Liver (tissue), 9 donors: ENCODE measurements around the gene CHMP4A. TPM values are rescaled to one million over a fixed set of nuclear protein-coding genes. Genes with fewer than 3 reads are reported as not detected.
"Not testable (repeated sequence)": the region's sequence is repeated elsewhere in the genome, so short reads cannot be mapped to it uniquely, and the experiment has no call there.

Experiments used
- DNase-seq: peaks from one replicate; pipeline ENCODE4 v3.0.0-alpha.2; 2017; ENCODE audit warnings: low spot score
- H3K27ac ChIP-seq, 2 donors: one replicate each; pipeline ENCODE4 v1.7.0; 2013; ENCODE audit warnings: inconsistent platforms in 2 of 2, low read length in 2 of 2, control low read depth in 1 of 2, low read depth in 1 of 2, mild to moderate bottlenecking in 1 of 2
- H3K27me3 ChIP-seq, 4 donors: one replicate each; pipeline versions ENCODE4 v1.6.1 to v1.7.0; 2013; ENCODE audit warnings: low read length in 3 of 4, inconsistent platforms in 1 of 4, mild to moderate bottlenecking in 1 of 4, moderate library complexity in 1 of 4; ENCODE audit not compliant: control insufficient read depth in 4 of 4, insufficient read depth in 4 of 4
- H3K36me3 ChIP-seq, 4 donors: one replicate each; pipeline versions ENCODE4 v1.6.1 to v1.7.0; 2013; ENCODE audit warnings: low read length in 3 of 4, mild to moderate bottlenecking in 3 of 4, low read depth in 1 of 4, moderate library complexity in 1 of 4; ENCODE audit not compliant: control insufficient read depth in 4 of 4, insufficient read depth in 3 of 4
- H3K4me1 ChIP-seq, 4 donors: one replicate each; pipeline versions ENCODE4 v1.6.1 to v1.7.0; 2013; ENCODE audit warnings: low read length in 3 of 4, mild to moderate bottlenecking in 3 of 4, moderate library complexity in 1 of 4; ENCODE audit not compliant: control insufficient read depth in 4 of 4, insufficient read depth in 4 of 4
- H3K4me3 ChIP-seq, 3 donors: one replicate each; pipeline versions ENCODE4 v1.6.1 to v1.7.0; 2013; ENCODE audit warnings: low read length in 3 of 3, control low read depth in 1 of 3, low read depth in 1 of 3, mild to moderate bottlenecking in 1 of 3
- H3K9ac ChIP-seq, 2 donors: one replicate each; pipeline ENCODE4 v1.7.0; 2013; ENCODE audit warnings: low read length in 2 of 2, mild to moderate bottlenecking in 2 of 2, moderate library complexity in 2 of 2, control low read depth in 1 of 2, low read depth in 1 of 2
- H3K9me3 ChIP-seq, 4 donors: one replicate each; pipeline versions ENCODE4 v1.6.1 to v1.7.0; 2013; ENCODE audit warnings: low read length in 3 of 4; ENCODE audit not compliant: control insufficient read depth in 4 of 4
- EGR1 ChIP-seq, 2 donors: IDR thresholded peaks; 2 replicates each; pipeline ENCODE4 v1.6.1; 2016 to 2018; ENCODE audit warnings: antibody characterized with exemption in 2 of 2, low read depth in 2 of 2
- FOXA1 ChIP-seq: IDR thresholded peaks from 2 replicates; pipeline ENCODE4 v1.6.1; 2016; ENCODE audit warnings: antibody characterized with exemption
- FOXA2 ChIP-seq: IDR thresholded peaks from 2 replicates; pipeline ENCODE4 v1.6.1; 2016; ENCODE audit warnings: antibody characterized with exemption
- HNF4A ChIP-seq, 2 donors: conservative IDR thresholded peaks; 2 replicates each; pipeline ENCODE4 v1.6.1; 2016; ENCODE audit warnings: antibody characterized with exemption in 2 of 2, mild to moderate bottlenecking in 2 of 2
- JUND ChIP-seq, 2 donors: IDR thresholded peaks; 2 replicates each; pipeline ENCODE4 v1.6.1; 2016; ENCODE audit warnings: antibody characterized with exemption in 2 of 2
- NR2F2 ChIP-seq: IDR thresholded peaks from 2 replicates; pipeline ENCODE4 v1.6.1; 2016; ENCODE audit warnings: antibody characterized with exemption
- RAD21 ChIP-seq, 2 donors: IDR thresholded peaks; 2 replicates each; pipeline ENCODE4 v1.6.1; 2016; ENCODE audit warnings: antibody characterized with exemption in 2 of 2, mild to moderate bottlenecking in 2 of 2
- RXRA ChIP-seq, 2 donors: IDR thresholded peaks; 2 replicates each; pipeline ENCODE4 v1.6.1; 2017 to 2018; ENCODE audit warnings: antibody characterized with exemption in 2 of 2, mild to moderate bottlenecking in 1 of 2
- WGBS: extraction: QIAGEN DNeasy Blood & Tissue Kit; methylation state at CpG from one replicate; pipeline ENCODE4 v1.1.7; 2013; 5-methylcytosine and 5-hydroxymethylcytosine counted together
- polyA plus RNA-seq, 2 donors: library from polyadenylated mRNA; stranded (reverse) in 1 of 2; unstranded in 1 of 2; fragments of 200-250 nt in 1 of 2; fragments of >200 nt in 1 of 2; fragmentation: Nextera tagmentation in 1 of 2; extraction: Ambion mirVana in 1 of 2; gene quantifications; one replicate each; pipeline versions ENCODE4 v1.2.1 to v1.2.3, GENCODE V29; 2013 to 2015
- total RNA-seq, 2 donors: library from RNA; depleted of rRNA; stranded (reverse); fragments of >200 nt; gene quantifications; one replicate each; pipeline ENCODE4 v1.2.3, GENCODE V29; 2014
- TF ChIP-seq, protein P1 (sequence below): IDR thresholded peaks from 2 replicates; pipeline ENCODE4 v1.6.1; 2016; ENCODE audit warnings: antibody characterized with exemption
- TF ChIP-seq, protein P2 (sequence below): fragments of 150-350 bp; IDR thresholded peaks from 2 replicates; pipeline ENCODE4 v1.5.1; 2017; ENCODE audit warnings: improper control_type of control experiment, low read depth, low read length; ENCODE audit not compliant: missing input control
- TF ChIP-seq, protein P3 (sequence below): IDR thresholded peaks from 2 replicates; pipeline ENCODE4 v1.6.1; 2016; ENCODE audit warnings: antibody characterized with exemption, mild to moderate bottlenecking
- donor health status: healthy.
- donor health status: healthy.
- donor health status: healthy.
- donor health status: healthy.
- donor health status: healthy.

Gene CHMP4A
- total and polyA plus RNA-seq, 4 donors: 14.6 to 38.7 (median 28.0) TPM

DNA sequence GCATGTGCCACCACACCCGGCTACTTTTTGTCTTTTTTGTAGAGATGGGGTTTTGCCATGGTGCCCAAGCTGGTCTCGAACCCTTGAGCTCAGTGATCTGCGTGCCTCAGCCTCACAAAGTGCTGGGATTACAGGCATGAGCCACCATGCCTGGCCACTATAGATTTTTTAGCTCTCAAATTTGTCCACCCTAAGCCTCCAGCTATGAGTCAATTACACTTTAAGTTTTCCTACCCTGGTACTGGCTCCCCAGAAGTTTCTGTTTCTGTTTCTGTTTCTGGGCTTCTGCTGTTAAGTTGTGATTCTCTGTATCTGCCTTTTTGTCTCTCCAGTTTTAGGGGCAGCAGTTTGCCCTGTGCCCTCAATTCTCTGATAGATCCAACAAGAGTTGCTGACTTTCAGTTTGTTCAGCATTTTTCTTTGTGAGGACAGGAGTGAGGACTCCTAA, 33.5 kb upstream of the CHMP4A start:
- H3K27me3 ChIP-seq: no peaks in the 10 kb centered on the region
- peak overlapping the region; percentile 61 to 64 for H3K27ac ChIP-seq
- DNase-seq: no peak
- TF ChIP-seq, protein P1, sequence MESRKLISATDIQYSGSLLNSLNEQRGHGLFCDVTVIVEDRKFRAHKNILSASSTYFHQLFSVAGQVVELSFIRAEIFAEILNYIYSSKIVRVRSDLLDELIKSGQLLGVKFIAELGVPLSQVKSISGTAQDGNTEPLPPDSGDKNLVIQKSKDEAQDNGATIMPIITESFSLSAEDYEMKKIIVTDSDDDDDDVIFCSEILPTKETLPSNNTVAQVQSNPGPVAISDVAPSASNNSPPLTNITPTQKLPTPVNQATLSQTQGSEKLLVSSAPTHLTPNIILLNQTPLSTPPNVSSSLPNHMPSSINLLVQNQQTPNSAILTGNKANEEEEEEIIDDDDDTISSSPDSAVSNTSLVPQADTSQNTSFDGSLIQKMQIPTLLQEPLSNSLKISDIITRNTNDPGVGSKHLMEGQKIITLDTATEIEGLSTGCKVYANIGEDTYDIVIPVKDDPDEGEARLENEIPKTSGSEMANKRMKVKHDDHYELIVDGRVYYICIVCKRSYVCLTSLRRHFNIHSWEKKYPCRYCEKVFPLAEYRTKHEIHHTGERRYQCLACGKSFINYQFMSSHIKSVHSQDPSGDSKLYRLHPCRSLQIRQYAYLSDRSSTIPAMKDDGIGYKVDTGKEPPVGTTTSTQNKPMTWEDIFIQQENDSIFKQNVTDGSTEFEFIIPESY: no peak
- TF ChIP-seq NR2F2 (no peak), HNF4A (conservative IDR thresholded peaks at IDR 0.05) (peak in 1 of 2 donors; percentile 9), RXRA (IDR thresholded peaks at IDR 0.05) (no peak)
- H3K36me3 ChIP-seq: no peaks in the 10 kb centered on the region
- WGBS: 85% methylated on average over 3 of the region's 3 CpGs
- no peaks in the 10 kb centered on the region for H3K9me3 ChIP-seq
- H3K9ac ChIP-seq: no peak overlapping the region
- peaks cover 2 to 18% (median 8%) of the 10 kb centered on the region in 4 donors for H3K4me1 ChIP-seq
- H3K4me3 ChIP-seq: no peak overlapping the region

- DNase-seq, H3K27me3 ChIP-seq, H3K36me3 ChIP-seq, H3K9ac ChIP-seq, H3K27ac ChIP-seq, H3K4me3 ChIP-seq, H3K9me3 ChIP-seq: not testable (repeated sequence)
- peaks cover 10 to 32% (median 20%) of the 10 kb centered on the region in 4 donors for H3K4me1 ChIP-seq
- 95% methylated on average over 11 of the region's 11 CpGs for WGBS
These were observed 32.1 kb upstream of the CHMP4A start for GRCh38 chr14:24245350-24245749.

DNA sequence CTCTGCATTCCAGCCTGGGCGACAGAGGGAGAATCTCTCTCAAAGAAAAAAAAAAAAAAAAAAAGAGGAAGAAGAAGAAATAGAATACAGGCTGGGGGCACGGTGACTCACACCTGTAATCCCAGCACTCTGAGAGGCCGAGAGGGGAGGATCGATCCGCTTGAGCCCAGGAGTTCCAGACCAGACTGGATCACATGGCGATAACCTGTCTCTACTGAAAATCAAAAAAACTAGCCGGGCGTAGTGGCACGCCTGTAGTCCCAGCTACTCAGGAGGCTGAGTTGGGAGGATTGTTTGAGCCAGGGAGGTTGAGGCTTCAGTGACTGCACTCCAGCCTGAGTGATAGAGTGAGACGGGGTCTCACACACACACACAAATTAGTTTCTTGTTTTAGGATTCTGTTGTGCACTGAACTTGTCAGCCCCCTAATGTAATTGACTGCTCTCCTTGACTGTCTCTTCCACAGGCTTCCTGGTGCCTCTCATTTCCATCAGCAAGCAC, 30.1 kb upstream of the CHMP4A start:
- peak overlapping the region; percentile 99 to 100 for H3K27ac ChIP-seq
- peak; percentile 34 for DNase-seq
- H3K36me3 ChIP-seq: peaks cover 5 to 26% (median 23%) of the 10 kb centered on the region in 4 donors
- TF ChIP-seq FOXA2 (no peak), JUND (IDR thresholded peaks at IDR 0.05) (no peak), FOXA1 (no peak), EGR1 (IDR thresholded peaks at IDR 0.05; ENCODE audit: low read depth in 2 of 2) (no peak)
- no peaks in the 10 kb centered on the region for H3K9me3 ChIP-seq
- 55% methylated on average over 10 of the region's 10 CpGs for WGBS
- no peaks in the 10 kb centered on the region for H3K27me3 ChIP-seq
- peak overlapping the region in 1 of 3 donors; percentile 60 for H3K4me3 ChIP-seq
- peak overlapping the region; percentile 56 to 92 for H3K9ac ChIP-seq
- peaks cover 10 to 47% (median 27%) of the 10 kb centered on the region in 4 donors for H3K4me1 ChIP-seq

DNA sequence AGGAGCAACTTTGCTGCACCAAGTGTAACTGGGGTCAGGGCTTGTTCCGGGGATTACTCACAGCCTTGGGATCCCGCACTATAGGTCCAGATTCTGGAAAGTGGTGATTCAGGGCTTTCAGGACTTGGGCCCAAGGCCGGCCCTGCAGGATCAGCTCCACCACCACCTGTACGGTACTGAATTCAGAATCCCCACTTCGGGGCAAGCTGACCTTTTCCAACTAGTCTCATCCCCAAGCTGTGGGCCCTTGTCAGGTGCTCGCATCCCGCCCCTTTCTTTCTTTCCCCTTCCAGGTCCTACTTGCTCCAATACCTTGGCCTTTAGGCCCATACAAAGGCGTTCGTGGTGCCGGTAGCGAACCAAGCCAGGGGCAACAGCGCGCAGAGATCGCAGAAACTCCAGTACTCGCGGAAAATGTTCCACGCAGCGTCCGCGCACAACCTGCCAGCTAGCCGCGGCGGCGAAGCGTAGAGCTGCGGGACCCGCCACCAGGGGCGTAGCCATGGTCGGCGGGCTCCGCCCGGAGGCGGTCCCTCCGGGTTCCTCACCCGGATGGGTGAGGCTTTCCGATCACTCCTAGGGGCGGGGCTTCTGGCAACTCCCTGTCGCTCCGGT, 28.6 kb upstream of the CHMP4A start:
- Histone ChIP-seq H3K4me3 (peak overlapping the region; percentile 60 to 91 (median 90)), H3K9me3 (no peaks in the 10 kb centered on the region), H3K27ac (peak overlapping the region; percentile 99 to 100), H3K36me3 (peaks cover 10 to 40% (median 34%) of the 10 kb centered on the region in 4 donors), H3K27me3 (no peaks in the 10 kb centered on the region), H3K4me1 (peaks cover 10 to 45% (median 27%) of the 10 kb centered on the region in 4 donors), H3K9ac (peak overlapping the region; percentile 89 to 93)
- peak; percentile 93 for DNase-seq
- TF ChIP-seq, protein P2, sequence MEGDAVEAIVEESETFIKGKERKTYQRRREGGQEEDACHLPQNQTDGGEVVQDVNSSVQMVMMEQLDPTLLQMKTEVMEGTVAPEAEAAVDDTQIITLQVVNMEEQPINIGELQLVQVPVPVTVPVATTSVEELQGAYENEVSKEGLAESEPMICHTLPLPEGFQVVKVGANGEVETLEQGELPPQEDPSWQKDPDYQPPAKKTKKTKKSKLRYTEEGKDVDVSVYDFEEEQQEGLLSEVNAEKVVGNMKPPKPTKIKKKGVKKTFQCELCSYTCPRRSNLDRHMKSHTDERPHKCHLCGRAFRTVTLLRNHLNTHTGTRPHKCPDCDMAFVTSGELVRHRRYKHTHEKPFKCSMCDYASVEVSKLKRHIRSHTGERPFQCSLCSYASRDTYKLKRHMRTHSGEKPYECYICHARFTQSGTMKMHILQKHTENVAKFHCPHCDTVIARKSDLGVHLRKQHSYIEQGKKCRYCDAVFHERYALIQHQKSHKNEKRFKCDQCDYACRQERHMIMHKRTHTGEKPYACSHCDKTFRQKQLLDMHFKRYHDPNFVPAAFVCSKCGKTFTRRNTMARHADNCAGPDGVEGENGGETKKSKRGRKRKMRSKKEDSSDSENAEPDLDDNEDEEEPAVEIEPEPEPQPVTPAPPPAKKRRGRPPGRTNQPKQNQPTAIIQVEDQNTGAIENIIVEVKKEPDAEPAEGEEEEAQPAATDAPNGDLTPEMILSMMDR: peak; percentile 66
- TF ChIP-seq, protein P3, sequence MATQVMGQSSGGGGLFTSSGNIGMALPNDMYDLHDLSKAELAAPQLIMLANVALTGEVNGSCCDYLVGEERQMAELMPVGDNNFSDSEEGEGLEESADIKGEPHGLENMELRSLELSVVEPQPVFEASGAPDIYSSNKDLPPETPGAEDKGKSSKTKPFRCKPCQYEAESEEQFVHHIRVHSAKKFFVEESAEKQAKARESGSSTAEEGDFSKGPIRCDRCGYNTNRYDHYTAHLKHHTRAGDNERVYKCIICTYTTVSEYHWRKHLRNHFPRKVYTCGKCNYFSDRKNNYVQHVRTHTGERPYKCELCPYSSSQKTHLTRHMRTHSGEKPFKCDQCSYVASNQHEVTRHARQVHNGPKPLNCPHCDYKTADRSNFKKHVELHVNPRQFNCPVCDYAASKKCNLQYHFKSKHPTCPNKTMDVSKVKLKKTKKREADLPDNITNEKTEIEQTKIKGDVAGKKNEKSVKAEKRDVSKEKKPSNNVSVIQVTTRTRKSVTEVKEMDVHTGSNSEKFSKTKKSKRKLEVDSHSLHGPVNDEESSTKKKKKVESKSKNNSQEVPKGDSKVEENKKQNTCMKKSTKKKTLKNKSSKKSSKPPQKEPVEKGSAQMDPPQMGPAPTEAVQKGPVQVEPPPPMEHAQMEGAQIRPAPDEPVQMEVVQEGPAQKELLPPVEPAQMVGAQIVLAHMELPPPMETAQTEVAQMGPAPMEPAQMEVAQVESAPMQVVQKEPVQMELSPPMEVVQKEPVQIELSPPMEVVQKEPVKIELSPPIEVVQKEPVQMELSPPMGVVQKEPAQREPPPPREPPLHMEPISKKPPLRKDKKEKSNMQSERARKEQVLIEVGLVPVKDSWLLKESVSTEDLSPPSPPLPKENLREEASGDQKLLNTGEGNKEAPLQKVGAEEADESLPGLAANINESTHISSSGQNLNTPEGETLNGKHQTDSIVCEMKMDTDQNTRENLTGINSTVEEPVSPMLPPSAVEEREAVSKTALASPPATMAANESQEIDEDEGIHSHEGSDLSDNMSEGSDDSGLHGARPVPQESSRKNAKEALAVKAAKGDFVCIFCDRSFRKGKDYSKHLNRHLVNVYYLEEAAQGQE: peak; percentile 16
- TF ChIP-seq RXRA (IDR thresholded peaks at IDR 0.05) (peak in 1 of 2 donors; percentile 36), NR2F2 (no peak), RAD21 (IDR thresholded peaks at IDR 0.05) (peak in 1 of 2 donors; percentile 40)
- WGBS: 3% methylated on average over 39 of the region's 39 CpGs
